ENCODE results near the gene MDH2. TPM values are rescaled to one million over a fixed set of nuclear protein-coding genes. Genes with fewer than 3 reads are reported as not detected.

The MDH2 gene, protein sequence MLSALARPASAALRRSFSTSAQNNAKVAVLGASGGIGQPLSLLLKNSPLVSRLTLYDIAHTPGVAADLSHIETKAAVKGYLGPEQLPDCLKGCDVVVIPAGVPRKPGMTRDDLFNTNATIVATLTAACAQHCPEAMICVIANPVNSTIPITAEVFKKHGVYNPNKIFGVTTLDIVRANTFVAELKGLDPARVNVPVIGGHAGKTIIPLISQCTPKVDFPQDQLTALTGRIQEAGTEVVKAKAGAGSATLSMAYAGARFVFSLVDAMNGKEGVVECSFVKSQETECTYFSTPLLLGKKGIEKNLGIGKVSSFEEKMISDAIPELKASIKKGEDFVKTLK
- 154 and 160 TPM in 2 replicates for total RNA-seq (2022)
- percentile 75 among the genes with signal in this experiment for Bru-seq, nascent RNA
- BruChase-seq, experiment 1, labeled RNA remaining after a 6-hour chase: percentile 85 among the genes with signal in this experiment
- BruChase-seq, experiment 2, labeled RNA remaining after a 2-hour chase: percentile 73 among the genes with signal in this experiment
- long read RNA-seq, transcript MDH2-201 (9 exons, 2,209 nt): major isoform, 357 of 375 reads
- long read RNA-seq, partial matches to known transcripts: 8 of 375 reads
- long read RNA-seq, other reads (novel, unspliced or antisense): 7 of 375 reads

DNA sequence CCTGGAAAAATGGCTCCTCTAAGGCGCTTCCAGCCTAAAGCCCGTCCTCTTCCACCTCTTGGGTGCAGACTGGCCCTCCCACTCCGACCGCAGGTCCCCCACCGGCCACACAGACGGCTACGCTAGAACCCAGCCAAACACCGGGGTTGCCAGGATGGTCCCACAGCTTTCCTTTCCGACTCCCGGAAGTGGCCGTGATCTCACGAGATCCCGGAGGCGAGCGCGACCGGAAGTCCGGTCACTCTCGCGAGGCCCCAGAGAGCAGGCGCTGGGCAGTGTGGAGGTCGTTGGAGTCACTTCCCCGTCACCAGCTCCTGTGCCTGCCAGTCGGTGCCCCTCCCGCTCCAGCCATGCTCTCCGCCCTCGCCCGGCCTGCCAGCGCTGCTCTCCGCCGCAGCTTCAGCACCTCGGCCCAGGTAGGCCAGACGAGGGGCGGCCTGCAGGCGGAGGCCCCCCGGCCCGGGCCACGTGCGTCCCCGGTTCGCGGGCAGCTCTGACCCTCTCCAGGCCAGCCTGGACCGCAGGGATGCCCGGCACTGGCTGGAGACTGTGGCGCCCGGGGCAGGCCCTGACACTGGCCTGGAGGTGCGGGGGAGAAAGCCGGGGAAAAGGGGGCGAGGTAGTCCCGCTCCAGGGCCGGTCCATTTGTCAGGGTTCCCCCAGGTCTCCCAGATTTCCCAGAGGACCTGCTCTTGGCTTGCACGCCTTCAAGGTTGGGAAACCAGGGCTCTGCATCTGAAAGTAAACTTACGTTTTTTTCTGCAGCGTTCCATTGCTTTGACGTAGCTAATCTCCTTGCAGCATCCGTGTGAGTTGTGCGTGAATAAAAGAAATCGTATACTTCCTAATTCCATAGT lies at the start of gene MDH2, which contains the start of gene STYXL1:
Gene MDH2, plus strand, starts transcription at position 296 of the 857 bp plus-strand sequence. Its CDS starts 55 bp downstream, at position 351.
Gene STYXL1, minus strand, starts transcription at position 190 of the 857 bp plus-strand sequence. CDS start 17,477 bp downstream, outside the sequence.
- Mint-ChIP-seq H3K4me1 (ENCODE audit: low read depth, unreplicated experiment) (peaks cover 25% of the 10 kb centered on the region), H3K4me3 (ENCODE audit: low read depth, unreplicated experiment) (peak within 1 kb of the TSS; percentile 96), H3K27ac (ENCODE audit: unreplicated experiment) (peak within 1 kb of the TSS; percentile 91), H3K27me3 (ENCODE audit: unreplicated experiment) (no peaks in the 10 kb centered on the region), H3K36me3 (ENCODE audit: insufficient read depth, unreplicated experiment) (peaks cover 36% of the 10 kb centered on the region), H3K9me3 (ENCODE audit: low read depth, unreplicated experiment) (no peaks in the 10 kb centered on the region)
- intact Hi-C loops (cut with micrococcal nuclease; ENCODE audit: unreplicated experiment): no loop called here
- TF ChIP-seq, protein P1, sequence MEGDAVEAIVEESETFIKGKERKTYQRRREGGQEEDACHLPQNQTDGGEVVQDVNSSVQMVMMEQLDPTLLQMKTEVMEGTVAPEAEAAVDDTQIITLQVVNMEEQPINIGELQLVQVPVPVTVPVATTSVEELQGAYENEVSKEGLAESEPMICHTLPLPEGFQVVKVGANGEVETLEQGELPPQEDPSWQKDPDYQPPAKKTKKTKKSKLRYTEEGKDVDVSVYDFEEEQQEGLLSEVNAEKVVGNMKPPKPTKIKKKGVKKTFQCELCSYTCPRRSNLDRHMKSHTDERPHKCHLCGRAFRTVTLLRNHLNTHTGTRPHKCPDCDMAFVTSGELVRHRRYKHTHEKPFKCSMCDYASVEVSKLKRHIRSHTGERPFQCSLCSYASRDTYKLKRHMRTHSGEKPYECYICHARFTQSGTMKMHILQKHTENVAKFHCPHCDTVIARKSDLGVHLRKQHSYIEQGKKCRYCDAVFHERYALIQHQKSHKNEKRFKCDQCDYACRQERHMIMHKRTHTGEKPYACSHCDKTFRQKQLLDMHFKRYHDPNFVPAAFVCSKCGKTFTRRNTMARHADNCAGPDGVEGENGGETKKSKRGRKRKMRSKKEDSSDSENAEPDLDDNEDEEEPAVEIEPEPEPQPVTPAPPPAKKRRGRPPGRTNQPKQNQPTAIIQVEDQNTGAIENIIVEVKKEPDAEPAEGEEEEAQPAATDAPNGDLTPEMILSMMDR (IDR thresholded peaks at IDR 0.05; ENCODE audit: unreplicated experiment): no peak
- CTCF ChIA-PET: interaction anchor here (0.7 to 1.0 kb wide), 2 partner anchors 21 to 215 kb away, joined by 3 to 4 read pairs; no protein-coding TSS in a partner anchor
- peak; percentile 90 for DNase-seq
- BruUV-seq (replicated peaks): TSS peak; percentile 71

GRCh38 chr7:76000566-76000965 lies 47.3 kb upstream of the MDH2 start:
- no peak overlapping the region for H3K4me3 Mint-ChIP-seq (ENCODE audit: low read depth, unreplicated experiment)
- no peaks in the 10 kb centered on the region for H3K27me3 Mint-ChIP-seq (ENCODE audit: unreplicated experiment)
- peaks cover 27% of the 10 kb centered on the region for H3K36me3 Mint-ChIP-seq (ENCODE audit: insufficient read depth, unreplicated experiment)
- H3K4me1 Mint-ChIP-seq (ENCODE audit: low read depth, unreplicated experiment): no peaks in the 10 kb centered on the region
- no TSS peak for BruUV-seq (replicated peaks)
- CTCF ChIA-PET: no interaction called here
- H3K9me3 Mint-ChIP-seq (ENCODE audit: low read depth, unreplicated experiment): no peaks in the 10 kb centered on the region
- H3K27ac Mint-ChIP-seq (ENCODE audit: unreplicated experiment): no peak overlapping the region
- intact Hi-C loops (cut with micrococcal nuclease; ENCODE audit: unreplicated experiment): no loop called here
- no peak for DNase-seq
- TF ChIP-seq, protein P1 (IDR thresholded peaks at IDR 0.05; ENCODE audit: unreplicated experiment): no peak

DNA sequence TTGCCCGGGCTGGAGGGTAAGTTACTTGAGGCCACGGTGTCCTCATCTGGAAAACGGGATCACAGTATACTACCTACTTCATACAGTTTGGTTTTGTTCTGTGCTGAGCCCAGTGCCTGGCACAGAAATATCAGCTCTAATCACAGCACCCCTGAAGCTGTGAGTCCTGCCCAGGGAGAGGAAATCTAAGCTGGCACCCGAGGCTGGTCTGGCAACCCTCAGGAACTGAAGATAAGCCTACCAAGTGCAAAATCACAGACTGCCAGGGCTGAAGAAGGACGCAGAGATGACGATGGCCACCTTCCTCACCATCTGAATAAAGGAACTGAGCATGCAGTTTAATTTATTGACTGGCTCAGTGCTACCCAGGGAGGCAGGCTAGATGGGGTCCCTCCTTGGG lies 45.8 kb upstream of the MDH2 start:
- BruUV-seq (replicated peaks): no TSS peak
- intact Hi-C loops (cut with micrococcal nuclease; ENCODE audit: unreplicated experiment): no loop called here
- Mint-ChIP-seq H3K36me3 (ENCODE audit: insufficient read depth, unreplicated experiment) (peaks cover 18% of the 10 kb centered on the region), H3K4me1 (ENCODE audit: low read depth, unreplicated experiment) (no peaks in the 10 kb centered on the region), H3K27ac (ENCODE audit: unreplicated experiment) (no peak overlapping the region), H3K4me3 (ENCODE audit: low read depth, unreplicated experiment) (no peak overlapping the region), H3K9me3 (ENCODE audit: low read depth, unreplicated experiment) (no peaks in the 10 kb centered on the region), H3K27me3 (ENCODE audit: unreplicated experiment) (no peaks in the 10 kb centered on the region)
- TF ChIP-seq, protein P1 (IDR thresholded peaks at IDR 0.05; ENCODE audit: unreplicated experiment): no peak
- CTCF ChIA-PET: no interaction called here
- DNase-seq: no peak

DNA sequence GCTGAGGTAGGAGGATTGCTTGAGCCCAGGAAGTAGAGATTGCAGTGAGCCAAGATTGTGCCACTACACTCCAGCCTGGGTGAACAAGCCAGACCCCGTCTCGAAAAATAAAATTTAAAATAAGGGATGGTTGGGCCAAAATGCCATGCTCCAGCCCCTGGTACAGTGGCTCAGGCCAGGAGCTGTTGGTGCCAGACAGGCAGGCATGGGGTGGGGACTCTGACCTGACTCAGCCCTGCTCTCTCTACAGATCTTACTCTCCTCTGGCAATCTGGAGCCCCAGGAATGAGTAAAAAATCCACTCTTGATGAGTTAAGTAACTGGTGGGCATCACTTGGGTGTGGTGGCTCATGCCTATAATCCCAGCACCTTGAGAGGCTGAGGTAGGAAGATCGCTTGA lies 45.1 kb upstream of the MDH2 start:
- intact Hi-C loops (cut with micrococcal nuclease; ENCODE audit: unreplicated experiment): no loop called here
- no TSS peak for BruUV-seq (replicated peaks)
- Mint-ChIP-seq H3K4me3 (ENCODE audit: low read depth, unreplicated experiment) (no peak overlapping the region), H3K36me3 (ENCODE audit: insufficient read depth, unreplicated experiment) (peaks cover 17% of the 10 kb centered on the region), H3K27ac (ENCODE audit: unreplicated experiment) (no peak overlapping the region), H3K9me3 (ENCODE audit: low read depth, unreplicated experiment) (no peaks in the 10 kb centered on the region), H3K4me1 (ENCODE audit: low read depth, unreplicated experiment) (no peaks in the 10 kb centered on the region), H3K27me3 (ENCODE audit: unreplicated experiment) (no peaks in the 10 kb centered on the region)
- TF ChIP-seq, protein P1 (IDR thresholded peaks at IDR 0.05; ENCODE audit: unreplicated experiment): no peak
- CTCF ChIA-PET: no interaction called here
- no peak for DNase-seq
